NCI-H1417 treated with DMSO at 0.1 percent for 48 hours (cell line): Measurements from ENCODE around the gene MLKL.
"Not testable (repeated sequence)": the region's sequence is repeated elsewhere in the genome, so short reads cannot be mapped to it uniquely, and the experiment has no call there.

ENCODE experiments used
- DNase-seq: peaks from one replicate; lab custom pipeline; 2025; lab: John Stamatoyannopoulos, UW

Gene MLKL

GRCh38 chr16:74699666-74700065 lies 996 bp downstream of the MLKL start:
- DNase-seq = no peak

GRCh38 chr16:74698222-74698621 lies 2.4 kb downstream of the MLKL start:
- DNase-seq = no peak

GRCh38 chr16:74695450-74696422 lies 4.9 kb downstream of the MLKL start:
- DNase-seq = no peak

- DNase-seq = no peak
Observed at GRCh38 chr16:74691093-74691855, 9.4 kb downstream of the MLKL start.

- DNase-seq = no peak
Observed at GRCh38 chr16:74682556-74682955, 18.1 kb downstream of the MLKL start.

- no peak for DNase-seq
Observed at GRCh38 chr16:74680681-74681080, 20.0 kb downstream of the MLKL start.

- no peak for DNase-seq
Observed at GRCh38 chr16:74679983-74680382, 20.7 kb downstream of the MLKL start.

GRCh38 chr16:74677868-74678267 lies 22.8 kb downstream of the MLKL start:
- DNase-seq = no peak

GRCh38 chr16:74673876-74674275 lies 26.8 kb downstream of the MLKL start:
- DNase-seq = no peak

GRCh38 chr16:74668877-74669276 lies 31.8 kb downstream of the MLKL start:
- DNase-seq = not testable (repeated sequence)

- DNase-seq = no peak
Observed at GRCh38 chr16:74667255-74667700, 33.4 kb downstream of the MLKL start.

- DNase-seq = peak; percentile 92
Observed at GRCh38 chr16:74666425-74667254, 34.0 kb downstream of the MLKL start, which contains the start of gene RFWD3. Gene RFWD3 (minus strand): TSS chr16:74666877. CDS start chr16:74661449, 5,428 bp downstream.

- no peak for DNase-seq
Observed at GRCh38 chr16:74666010-74666421, 34.6 kb downstream of the MLKL start.

GRCh38 chr16:74661064-74661463 lies 39.6 kb downstream of the MLKL start:
- DNase-seq = no peak

GRCh38 chr16:74660383-74660782 lies 40.3 kb downstream of the MLKL start:
- DNase-seq = no peak

- no peak for DNase-seq
Observed at GRCh38 chr16:74659041-74659440, 41.6 kb downstream of the MLKL start.

GRCh38 chr16:74657870-74658642 lies 42.6 kb downstream of the MLKL start:
- no peak for DNase-seq

- no peak for DNase-seq
Observed at GRCh38 chr16:74654536-74655050, 46.1 kb downstream of the MLKL start.

- DNase-seq = not testable (repeated sequence)
Observed at GRCh38 chr16:74652883-74653282, 47.8 kb downstream of the MLKL start.

- DNase-seq = no peak
Observed at GRCh38 chr16:74652249-74652648, 48.4 kb downstream of the MLKL start.

- no peak for DNase-seq
Observed at GRCh38 chr16:74651841-74652240, 48.8 kb downstream of the MLKL start.
